Mesenteric fat pad (tissue), 1 donor: ENCODE results near the gene CCR4. TPM values are rescaled to one million over a fixed set of nuclear protein-coding genes. Genes with fewer than 3 reads are reported as not detected.
"Not testable (repeated sequence)": the region's sequence is repeated elsewhere in the genome, so short reads cannot be mapped to it uniquely, and the experiment has no call there.

Experiments
- DNase-seq: peaks from one replicate; pipeline ENCODE4 v3.0.0-alpha.2; 2020; ENCODE audit warnings: low spot score
- long read RNA-seq: library from polyadenylated mRNA; unstranded; transcript quantifications from one replicate; pipeline ENCODE4 v2.0.0, GENCODE V29; 2020
- total RNA-seq: library from RNA; stranded (reverse); fragmentation: NEBNext Ultra II Directional; extraction: Animal tissue kit (Norgen Biotek cat#: 25700); gene quantifications from one replicate; pipeline ENCODE4 v1.2.1, GENCODE V29; 2021
- donor health status: DM: yes; HTN: yes; CAD: no.

The CCR4 gene
- 0.48 TPM for total RNA-seq
- long read RNA-seq: 0 reads

DNA sequence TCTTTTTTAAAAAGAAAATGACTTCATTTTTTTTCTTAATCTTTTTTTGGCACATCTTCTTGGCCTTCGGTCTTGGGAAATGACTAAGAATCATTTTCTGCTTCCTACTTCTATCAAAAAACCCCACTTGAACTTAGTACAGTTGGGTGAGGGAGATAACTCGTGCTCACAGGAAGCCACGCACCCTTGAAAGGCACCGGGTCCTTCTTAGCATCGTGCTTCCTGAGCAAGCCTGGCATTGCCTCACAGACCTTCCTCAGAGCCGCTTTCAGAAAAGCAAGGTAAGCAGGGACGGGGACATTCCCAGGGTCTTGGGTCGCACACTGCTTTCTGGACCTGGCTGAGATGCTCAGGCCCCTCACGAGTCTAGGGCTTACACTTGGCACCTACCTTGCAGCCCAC lies at the start of gene CCR4:
Gene CCR4, plus strand, starts transcription at position 235 of the 402 bp plus-strand sequence. CDS start 1,779 bp downstream, outside the sequence.
- DNase-seq: no peak

DNA sequence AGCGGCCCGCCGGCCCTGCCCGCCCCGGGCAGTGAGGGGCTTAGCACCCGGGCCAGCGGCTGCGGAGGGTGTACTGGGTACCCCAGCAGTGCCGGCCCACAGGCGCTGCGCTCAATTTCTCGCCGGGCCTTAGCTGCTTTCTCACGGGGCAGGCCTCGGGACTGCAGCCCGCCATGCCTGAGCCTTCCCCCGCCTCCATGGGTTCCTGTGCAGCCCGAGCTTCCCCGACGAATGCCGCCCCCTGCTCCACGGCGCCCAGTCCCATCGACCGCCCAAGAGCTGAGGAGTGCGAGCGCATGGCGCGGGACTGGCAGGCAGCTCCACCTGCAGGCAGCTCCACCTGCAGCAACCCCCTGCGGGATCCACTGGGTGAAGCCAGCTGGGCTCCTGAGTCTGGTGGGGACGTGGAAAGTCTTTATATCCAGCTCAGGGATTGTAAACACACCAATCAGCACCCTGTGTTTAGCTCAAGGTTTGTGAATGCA lies 48.5 kb upstream of the CCR4 start:
- DNase-seq: not testable (repeated sequence)

DNA sequence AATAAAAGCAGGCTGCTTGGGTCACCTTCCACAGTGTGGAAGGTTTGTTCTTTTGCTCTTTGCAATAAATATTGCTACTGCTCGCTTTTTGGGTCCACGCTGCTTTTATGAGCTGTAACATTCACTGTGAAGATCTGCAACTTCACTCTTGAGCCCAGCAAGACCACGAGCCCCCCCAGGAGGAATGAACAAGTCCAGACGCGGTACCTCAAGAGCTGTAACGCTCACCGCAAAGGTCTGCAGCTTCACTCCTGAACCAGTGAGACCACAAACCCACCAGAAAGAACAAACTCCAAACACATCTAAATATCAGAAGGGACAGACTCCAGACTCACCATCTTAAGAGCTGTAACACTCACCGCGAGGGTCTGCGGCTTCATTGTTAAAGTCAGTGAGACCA lies 47.5 kb upstream of the CCR4 start:
- DNase-seq: no peak

DNA sequence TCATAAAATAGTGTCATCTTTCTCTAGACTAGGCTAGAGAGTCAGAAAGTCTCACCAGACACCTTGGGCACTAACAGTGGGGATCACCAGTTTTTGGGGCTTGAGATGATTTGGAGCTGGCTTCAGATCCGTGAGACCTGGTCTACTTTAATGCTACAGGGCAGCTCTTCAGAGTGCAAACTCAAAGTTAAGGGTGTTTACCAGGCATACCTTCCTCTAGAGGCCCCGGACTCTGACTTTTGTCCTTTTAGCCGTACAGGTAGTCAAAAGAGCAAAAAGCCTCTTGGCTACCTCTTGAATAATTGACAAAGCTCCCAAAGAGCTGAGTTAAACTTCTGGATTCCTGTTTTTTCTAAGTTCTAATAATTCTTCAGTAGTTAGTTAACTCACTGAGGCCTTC lies 41.4 kb upstream of the CCR4 start:
- no peak for DNase-seq

DNA sequence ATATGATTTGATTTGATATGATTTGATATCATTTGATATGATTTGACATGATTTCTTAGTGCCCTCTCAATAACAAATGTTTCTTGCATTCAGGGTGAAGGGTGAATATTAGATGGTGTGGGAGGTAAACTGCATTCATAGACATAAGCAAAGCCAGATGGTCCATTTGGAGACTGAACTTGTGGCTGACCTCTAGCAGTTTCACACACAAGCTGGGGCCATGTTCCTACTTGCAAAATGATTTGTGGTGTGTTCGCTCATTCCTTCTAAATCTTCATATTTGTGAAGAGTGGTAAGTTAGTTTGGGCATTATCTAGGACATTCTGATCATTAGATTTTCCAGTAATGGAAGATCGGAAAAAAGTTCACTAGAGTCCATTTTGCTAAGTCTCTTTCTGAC lies 40.5 kb upstream of the CCR4 start:
- DNase-seq: no peak

DNA sequence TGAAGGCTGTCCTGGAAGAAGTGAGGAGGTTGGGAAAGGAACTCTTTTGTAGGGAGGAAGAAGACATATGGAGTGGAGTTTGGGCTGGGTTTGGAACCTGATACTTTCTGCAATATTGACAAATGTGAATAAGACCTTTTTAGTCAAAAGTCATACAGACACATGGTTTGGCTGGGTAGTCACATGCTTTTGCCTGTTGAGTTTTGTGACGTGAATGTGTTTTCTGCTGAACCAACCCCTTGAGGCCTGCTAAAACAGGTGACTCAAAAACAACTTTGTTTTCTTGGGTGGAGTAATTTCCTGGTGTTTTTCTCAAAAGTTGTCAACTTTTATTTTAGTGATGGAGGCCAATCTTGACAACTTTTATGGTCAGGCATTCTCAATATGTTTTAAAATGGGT lies 39.4 kb upstream of the CCR4 start:
- DNase-seq: no peak

DNA sequence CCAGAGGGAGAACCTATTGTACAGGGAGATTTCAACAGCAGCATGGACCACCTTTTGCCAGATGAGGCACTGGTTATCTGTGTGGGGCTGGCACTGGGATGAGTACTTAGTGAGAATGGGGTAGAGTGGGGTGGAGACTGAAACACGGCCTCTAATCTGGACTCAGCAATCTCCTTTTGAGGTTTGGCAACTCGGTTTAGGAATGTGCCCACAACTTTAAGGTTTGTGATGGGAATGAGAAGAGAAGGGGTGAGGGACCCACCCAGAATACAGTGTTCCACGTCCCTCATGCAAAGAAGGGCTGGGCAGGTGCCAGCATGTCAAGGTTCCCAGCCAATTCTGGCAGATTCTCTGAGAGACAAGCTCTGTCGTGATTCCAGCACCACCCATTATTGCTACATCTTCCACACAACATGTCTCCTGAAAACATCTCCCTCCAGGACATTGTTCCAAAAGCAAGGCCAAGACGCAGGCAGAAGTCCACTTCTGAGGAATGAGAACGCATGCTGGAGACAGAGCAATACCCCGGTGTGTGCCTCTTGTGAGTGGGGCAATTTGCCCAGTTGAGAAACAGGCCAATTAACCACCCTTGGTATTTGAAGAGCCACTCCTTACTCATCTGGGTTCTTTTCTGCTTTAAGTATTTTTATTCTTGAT lies 37.5 kb upstream of the CCR4 start:
- no peak for DNase-seq

DNA sequence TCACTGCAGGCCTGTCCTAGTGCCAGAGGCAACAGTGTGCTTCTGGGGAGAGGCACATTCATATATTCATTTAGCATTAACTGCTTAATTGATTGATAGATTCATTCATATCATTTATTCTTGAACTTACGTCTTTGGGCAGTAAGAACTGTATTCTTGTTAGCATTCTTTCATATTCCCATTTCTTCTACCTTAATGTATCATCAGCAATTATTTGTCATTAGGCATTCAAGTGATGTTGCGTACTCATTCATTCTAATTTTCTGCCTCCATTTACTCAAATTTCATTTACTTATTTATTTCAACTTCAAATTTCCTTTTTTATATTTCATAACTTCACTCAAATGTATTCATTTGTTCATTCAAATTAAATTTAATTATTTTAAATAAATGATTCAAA lies 31.5 kb upstream of the CCR4 start:
- DNase-seq: no peak

DNA sequence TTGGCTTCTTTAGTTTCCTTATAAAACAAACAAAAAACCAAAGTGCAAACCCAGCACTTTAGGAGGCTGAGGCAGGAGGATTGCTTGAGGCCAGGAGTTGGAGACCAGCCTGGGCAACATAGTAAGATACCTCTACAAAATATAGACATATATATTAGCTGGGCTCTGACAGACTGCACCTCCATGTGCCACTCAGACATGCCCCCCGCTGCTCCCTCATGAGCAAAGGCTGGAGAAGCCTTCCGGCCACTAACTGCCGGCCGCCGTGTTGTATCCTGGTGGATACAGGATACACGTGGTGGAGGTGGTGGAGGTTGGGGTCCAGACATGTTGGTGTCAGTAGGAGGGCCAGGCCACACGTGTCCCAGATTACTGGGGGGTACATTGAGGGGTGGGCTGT lies 29.4 kb upstream of the CCR4 start:
- no peak for DNase-seq

DNA sequence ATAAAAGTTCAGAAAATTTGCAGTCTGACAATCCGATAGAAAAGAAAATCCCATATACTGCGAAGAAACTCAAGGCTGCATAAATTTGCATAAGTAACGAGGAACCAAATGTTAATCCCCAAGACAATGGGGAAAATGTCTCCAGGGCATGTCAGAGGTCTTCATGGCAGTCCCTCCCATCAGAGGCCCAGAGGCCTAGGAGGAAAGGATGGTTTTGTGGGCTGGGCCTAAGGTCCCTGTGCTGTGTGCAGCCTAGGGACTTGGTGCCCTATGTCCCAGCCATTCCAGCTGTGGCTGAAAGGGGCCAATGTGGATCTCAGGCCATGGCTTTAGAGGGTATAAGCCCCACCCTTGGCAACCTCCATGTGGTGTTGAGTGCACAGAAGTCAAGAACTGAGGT lies 21.3 kb upstream of the CCR4 start:
- no peak for DNase-seq

DNA sequence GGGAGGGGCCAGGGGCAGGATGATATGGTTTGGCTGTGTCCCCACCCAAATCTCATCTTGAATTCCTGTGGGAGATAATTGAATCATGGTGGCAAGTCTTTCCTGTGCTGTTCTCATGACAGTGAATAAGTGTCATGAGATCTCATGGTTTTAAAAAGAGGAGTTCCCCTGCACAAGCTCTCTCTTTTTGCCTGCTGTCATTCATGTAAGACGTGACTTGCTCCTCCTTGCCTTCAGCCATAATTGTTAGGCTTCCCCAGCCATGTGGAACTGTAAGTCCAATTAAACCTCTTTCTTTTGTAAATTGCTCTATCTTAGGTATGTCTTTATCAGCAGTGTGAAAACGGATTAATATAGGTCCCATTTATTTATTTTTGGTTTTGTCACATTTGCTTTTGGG lies 20.2 kb upstream of the CCR4 start:
- DNase-seq: not testable (repeated sequence)

DNA sequence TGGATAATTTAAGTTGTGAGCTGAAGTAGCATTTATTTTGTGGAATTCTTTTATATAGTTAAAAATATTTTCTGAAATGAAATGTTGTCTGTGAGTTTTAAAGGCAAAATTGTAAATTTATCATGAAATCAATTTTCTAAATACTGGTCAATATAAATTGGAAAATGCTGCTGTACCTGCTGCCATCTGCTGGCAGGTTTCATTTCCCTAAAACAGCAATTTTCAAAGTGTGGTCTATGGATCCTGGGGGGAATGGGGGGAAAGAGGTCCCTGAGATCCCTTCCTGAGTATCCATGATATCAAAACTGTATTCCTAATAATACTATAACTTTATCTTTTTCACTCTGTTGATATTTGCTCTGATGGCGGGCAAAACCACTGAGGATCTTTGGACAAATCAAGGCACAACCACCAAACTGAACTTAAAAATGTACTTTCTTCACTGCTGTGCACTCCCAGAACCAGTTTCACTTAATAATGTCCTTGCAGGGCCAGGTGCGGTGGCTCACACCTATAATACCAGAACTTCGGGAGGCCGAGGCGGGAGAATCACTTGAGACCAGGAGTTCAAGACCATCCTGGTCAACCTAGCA lies 17.2 kb upstream of the CCR4 start:
- DNase-seq: no peak

DNA sequence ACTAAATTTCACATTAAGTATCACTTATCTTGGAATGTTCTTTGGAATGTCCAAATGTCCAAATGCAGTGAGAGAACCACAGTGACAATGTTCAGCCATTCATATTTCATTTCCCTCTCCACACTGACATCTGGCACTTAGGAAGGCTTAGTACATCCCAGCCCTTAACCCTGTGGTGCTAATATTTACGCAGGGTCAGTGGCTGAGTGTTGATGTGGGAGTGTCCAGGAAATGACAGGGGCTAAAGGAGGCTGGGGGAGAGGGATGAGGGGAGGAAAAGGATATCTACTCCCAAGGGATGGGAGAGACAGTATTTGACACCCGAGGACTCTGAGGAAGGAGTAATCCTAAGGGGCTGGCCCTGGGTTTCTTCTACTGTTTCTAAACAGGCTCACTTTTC lies 14.1 kb upstream of the CCR4 start:
- no peak for DNase-seq

DNA sequence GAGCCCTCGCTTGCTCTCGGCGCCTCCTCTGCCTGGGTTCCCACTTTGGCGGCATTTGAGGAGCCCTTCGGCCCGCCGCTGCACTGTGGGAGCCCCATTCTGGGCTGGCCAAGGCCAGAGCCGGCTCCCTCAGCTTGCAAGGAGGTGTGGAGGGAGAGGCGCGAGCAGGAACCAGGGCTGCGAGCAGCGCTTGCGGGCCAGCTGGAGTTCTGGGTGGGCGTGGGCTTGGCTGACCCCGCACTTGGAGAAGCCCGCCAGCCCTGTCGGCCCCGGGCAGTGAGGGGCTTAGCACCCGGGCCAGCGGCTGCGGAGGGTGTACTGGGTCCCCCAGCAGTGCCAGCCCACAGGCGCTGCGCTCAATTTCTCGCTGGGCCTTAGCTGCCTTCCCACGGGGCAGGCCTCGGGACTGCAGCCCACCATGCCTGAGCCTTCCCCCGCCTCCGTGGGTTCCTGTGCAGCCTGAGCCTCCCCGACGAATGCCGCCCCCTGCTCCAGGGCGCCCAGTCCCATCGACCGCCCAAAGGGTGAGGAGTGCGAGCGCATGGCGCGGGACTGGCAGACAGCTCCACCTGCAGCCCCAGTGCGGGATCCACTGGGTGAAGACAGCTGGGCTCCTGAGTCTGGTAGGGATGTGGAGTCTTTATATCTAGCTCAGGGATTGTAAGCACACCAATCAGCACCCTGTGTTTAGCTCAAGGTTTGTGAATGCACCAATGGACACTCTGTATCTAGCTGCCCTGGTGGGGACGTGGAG lies 11.7 kb upstream of the CCR4 start:
- peak; percentile 37 for DNase-seq

DNA sequence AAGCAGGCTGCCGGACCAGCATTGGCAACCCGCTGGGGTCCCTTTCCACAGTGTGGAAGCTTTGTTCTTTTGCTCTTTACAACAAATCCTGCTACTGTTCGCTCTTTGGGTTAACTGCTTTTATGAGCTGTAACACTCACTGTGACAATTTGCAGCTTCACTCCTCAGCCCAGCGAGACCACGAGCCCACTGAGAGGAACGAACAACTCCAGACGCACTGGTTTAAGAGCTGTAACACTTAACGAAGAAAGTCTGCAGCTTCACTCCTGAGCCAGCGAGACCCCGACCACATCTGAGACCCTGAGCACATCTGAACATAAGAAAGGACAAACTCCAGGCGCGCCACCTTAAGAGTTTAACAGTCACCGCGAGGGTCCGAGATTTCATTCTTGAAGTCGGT lies 10.7 kb upstream of the CCR4 start:
- no peak for DNase-seq

DNA sequence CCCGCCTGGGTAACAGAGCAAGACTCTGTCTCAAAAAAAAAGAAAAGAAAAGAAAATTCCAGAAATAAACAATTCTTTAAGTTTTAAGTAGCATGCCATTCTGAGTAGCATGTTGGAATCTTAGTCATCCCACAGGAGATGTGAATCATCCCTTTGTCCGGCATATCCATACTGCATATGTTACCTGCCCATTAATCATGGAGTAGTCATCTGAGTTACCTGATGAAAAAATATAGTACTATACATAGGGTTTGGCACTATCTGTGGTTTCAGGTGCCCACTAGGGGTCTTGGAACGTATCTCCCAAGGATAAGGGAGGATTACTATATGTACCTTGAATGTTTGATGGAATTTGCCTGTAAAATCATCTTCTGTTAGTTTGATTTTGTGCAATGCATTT lies 6.3 kb upstream of the CCR4 start:
- DNase-seq: no peak

DNA sequence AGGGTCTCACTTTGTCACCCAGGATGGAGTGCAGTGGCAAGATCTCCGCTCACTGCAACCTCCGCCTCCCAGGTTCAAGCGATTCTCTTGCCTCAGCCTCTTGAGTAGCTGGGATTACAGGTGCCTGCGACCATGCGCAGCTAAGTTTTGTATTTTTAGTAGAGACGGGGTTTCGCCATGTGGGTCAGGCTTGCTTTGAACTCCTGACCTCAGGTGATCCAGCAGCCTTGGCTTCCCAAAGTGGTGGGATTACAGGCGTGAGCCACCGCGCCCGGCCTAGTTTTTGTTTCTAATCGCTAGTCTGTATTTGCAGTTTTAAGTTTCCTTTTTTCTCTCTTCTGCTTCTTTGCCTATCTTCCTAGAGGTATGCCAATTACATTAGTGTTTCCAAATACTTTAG lies 5.8 kb upstream of the CCR4 start:
- peak; percentile 74 for DNase-seq

DNA sequence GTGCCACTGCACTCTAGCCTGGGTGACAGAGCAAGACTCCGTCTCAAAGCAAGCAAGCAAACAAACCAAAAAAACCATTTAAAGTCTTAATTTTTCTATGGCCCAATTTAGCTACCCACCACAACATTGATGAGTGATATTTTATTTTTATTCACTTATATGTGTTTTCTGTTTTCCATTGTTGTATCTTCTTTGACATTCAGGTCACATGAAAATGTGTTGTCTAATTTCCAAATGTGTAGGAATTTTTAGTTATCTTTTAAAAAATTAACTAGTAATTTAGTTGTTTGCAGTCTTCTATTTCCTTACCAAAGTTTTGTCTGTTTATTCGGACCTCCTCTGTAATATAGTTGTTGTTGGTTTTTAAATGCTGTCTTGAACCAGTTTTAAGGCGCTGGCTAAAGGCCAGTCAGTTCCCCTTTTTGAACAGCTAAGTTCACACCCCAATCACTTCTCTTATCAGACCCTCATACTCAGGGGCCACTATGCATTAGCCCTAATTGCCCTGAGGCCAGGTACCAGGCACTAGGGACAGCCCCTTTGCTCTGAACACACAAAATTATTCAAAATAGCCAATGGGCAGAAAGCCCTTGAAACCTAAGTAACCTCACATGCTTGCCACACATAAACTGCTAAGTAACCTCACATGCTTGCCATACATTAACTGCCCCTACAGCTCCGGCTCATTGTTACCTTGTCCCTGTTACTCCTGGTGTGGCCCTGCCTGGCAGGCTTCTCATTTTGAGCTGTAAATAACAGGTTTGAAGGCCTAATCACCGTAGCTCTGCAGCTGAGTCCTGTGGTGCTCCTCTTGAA lies 4.3 kb upstream of the CCR4 start:
- no peak for DNase-seq

DNA sequence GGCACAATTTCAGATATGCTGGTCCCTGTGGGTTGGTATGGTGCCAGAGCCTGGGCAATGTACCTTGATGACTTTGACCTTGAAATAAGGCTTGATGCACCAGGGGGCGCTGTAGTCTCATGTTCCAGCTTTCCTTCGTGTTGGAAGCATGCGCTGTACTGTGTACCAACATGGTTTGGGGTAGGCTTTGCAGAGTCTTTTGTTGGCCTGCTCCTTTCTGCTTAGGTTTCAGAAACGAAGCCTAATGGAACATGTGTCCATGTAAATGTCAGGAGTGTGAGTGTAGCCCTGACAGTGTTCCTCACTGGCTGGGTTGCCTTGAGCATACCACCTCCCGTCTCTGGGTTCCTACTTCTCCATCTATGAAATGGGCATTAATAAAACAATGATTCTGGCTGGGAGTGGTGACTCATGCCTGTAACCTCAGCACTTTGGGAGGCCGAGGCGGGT lies 3.6 kb upstream of the CCR4 start:
- no peak for DNase-seq

DNA sequence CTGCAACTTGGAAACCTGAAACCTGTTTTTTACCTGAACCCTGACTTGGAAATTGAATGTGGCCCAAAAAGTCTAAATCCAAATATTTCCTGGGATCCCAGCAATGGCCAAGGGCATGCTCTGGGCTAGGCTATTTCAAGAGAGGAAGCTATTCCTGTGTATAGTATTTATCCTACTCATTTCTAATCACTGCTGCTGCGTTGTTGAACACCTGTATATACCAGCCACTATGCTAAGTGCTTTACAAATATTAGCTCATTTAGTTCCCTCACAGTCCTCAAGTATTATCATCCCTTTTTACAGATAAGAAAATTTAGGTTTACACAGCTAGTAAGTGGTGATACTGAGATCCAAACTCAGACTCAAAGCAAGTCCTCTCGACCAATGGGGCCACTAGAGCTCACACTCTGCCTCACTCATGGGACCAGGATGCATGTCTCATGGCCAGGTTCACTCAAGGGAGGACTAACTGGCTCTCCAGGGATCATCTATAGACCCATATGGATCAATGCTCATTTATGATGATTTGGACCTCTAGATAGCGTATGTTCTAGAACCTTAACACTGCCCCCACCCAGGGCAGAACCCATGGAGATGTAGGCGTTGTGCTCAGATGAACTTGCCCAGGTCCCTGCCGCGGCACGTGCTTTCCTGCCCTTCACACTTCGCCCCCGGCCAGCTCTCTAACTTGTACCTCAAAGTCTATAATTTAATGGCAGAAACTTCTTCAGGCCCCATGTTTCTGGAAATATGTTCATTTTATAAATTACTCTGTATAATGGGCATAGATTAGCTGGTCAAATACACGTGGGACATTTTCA lies 2.6 kb upstream of the CCR4 start:
- no peak for DNase-seq

DNA sequence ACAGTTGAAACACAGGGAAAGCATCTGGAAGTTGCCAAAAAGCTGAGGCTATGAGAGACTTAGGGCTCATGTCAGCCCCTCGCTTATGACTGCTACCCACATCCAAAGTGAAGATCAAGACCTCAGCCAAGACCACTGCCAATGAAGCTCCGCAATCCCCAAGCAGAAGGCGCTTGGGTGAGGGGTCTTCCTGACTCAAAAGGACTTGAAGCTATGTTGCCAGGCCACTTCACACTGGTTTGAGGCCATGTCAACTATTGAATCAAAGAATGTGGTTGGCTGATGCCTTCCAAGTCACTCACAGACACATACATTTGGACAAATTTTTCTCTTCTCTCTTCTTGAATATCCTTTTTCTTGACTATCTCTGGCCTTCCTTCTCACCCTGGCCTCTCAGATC lies 928 bp upstream of the CCR4 start:
- DNase-seq: no peak
